ENCODE results near the gene TBC1D17. TPM values are rescaled to one million over a fixed set of nuclear protein-coding genes. Genes with fewer than 3 reads are reported as not detected.

Gene TBC1D17
- total and polyA plus RNA-seq, 7 experiments from 2014 or later, result 11.6 to 106 (median 50.7) TPM

- peaks cover 0 to 1% (median 0%) of the 10 kb centered on the region in 11 donors for H3K9me3 Mint-ChIP-seq
- peaks cover 14 to 21% (median 16%) of the 10 kb centered on the region in 7 donors for H3K4me1 Mint-ChIP-seq
- POLR2A ChIA-PET, result interaction anchor here (1.1 kb wide), 1 partner anchor 20 kb away, joined by 4 read pairs; no protein-coding TSS in a partner anchor
- peak overlapping the region in 1 of 10 donors; percentile 41 for H3K4me3 Mint-ChIP-seq
- H3K36me3 Mint-ChIP-seq, result peaks cover 0 to 7% (median 0%) of the 10 kb centered on the region in 5 donors
- CTCF ChIA-PET, result no interaction called here
- H3K27me3 ChIP-seq (ENCODE audit: control insufficient read depth in 2 of 2, insufficient read depth in 2 of 2, low read length in 2 of 2), result no peaks in the 10 kb centered on the region
- ATAC-seq (no peak), DNase-seq (no peak)
- H3K4me1 ChIP-seq (ENCODE audit: control insufficient read depth in 2 of 2, insufficient read depth in 2 of 2, low read length in 2 of 2), result peaks cover 7 to 12% of the 10 kb centered on the region in 2 donors
- H3K27ac Mint-ChIP-seq, result no peak overlapping the region
- peaks cover 0 to 9% (median 0%) of the 10 kb centered on the region in 5 donors for H3K27me3 Mint-ChIP-seq
- H3K4me3 ChIP-seq (ENCODE audit: low read length), result no peak overlapping the region
- peaks cover 0 to 62% (median 3%) of the 10 kb centered on the region in 3 experiments for H3K36me3 ChIP-seq (ENCODE audit: control insufficient read depth in 2 of 3, insufficient read depth in 3 of 3, low read length in 3 of 3)
- intact Hi-C loops (cut with micrococcal nuclease), result no loop called here
- no peaks in the 10 kb centered on the region for H3K9me3 ChIP-seq (ENCODE audit: control insufficient read depth in 2 of 3, low read length in 3 of 3)
- no peak overlapping the region for H3K27ac ChIP-seq (ENCODE audit: low read depth, low read length)
These were observed 22.2 kb upstream of the TBC1D17 start for GRCh38 chr19:49855277-49855675.

GRCh38 chr19:49855676-49856573 is 21.6 kb upstream of the TBC1D17 start:
- Mint-ChIP-seq H3K27me3 (peaks cover 0 to 9% (median 0%) of the 10 kb centered on the region in 5 donors), H3K4me3 (peak overlapping the region in 1 of 10 donors; percentile 38), H3K36me3 (peaks cover 0 to 8% (median 0%) of the 10 kb centered on the region in 5 donors), H3K27ac (peak overlapping the region in 4 of 9 donors; percentile 8 to 68 (median 40)), H3K4me1 (peaks cover 13 to 21% (median 15%) of the 10 kb centered on the region in 7 donors), H3K9me3 (peaks cover 0 to 1% (median 0%) of the 10 kb centered on the region in 11 donors)
- no peak for DNase-seq
- no peaks in the 10 kb centered on the region for H3K9me3 ChIP-seq (ENCODE audit: control insufficient read depth in 2 of 3, low read length in 3 of 3)
- H3K4me3 ChIP-seq (ENCODE audit: low read length), result no peak overlapping the region
- ChIA-PET CTCF (no interaction called here), POLR2A (interaction anchor here (1.7 kb wide), 1 partner anchor 13 kb away, joined by 6 read pairs; no protein-coding TSS in a partner anchor)
- intact Hi-C loops (cut with micrococcal nuclease), result no loop called here
- no peak overlapping the region for H3K27ac ChIP-seq (ENCODE audit: low read depth, low read length)
- H3K27me3 ChIP-seq (ENCODE audit: control insufficient read depth in 2 of 2, insufficient read depth in 2 of 2, low read length in 2 of 2), result no peaks in the 10 kb centered on the region
- no peak for ATAC-seq
- peaks cover 7 to 11% of the 10 kb centered on the region in 2 donors for H3K4me1 ChIP-seq (ENCODE audit: control insufficient read depth in 2 of 2, insufficient read depth in 2 of 2, low read length in 2 of 2)
- peaks cover 0 to 64% (median 3%) of the 10 kb centered on the region in 3 experiments for H3K36me3 ChIP-seq (ENCODE audit: control insufficient read depth in 2 of 3, insufficient read depth in 3 of 3, low read length in 3 of 3)

GRCh38 chr19:49856574-49857021 is 20.9 kb upstream of the TBC1D17 start:
- peaks cover 0 to 11% (median 0%) of the 10 kb centered on the region in 5 donors for H3K36me3 Mint-ChIP-seq
- ChIA-PET CTCF (no interaction called here), POLR2A (interaction anchor here (1.7 kb wide), 1 partner anchor 12 kb away, joined by 6 read pairs; no protein-coding TSS in a partner anchor)
- peaks cover 13 to 21% (median 15%) of the 10 kb centered on the region in 7 donors for H3K4me1 Mint-ChIP-seq
- H3K27ac Mint-ChIP-seq, result no peak overlapping the region
- H3K9me3 Mint-ChIP-seq, result peaks cover 0 to 1% (median 0%) of the 10 kb centered on the region in 11 donors
- no peaks in the 10 kb centered on the region for H3K27me3 ChIP-seq (ENCODE audit: control insufficient read depth in 2 of 2, insufficient read depth in 2 of 2, low read length in 2 of 2)
- H3K9me3 ChIP-seq (ENCODE audit: control insufficient read depth in 2 of 3, low read length in 3 of 3), result no peaks in the 10 kb centered on the region
- ATAC-seq (no peak), DNase-seq (no peak)
- intact Hi-C loops (cut with micrococcal nuclease), result no loop called here
- H3K27me3 Mint-ChIP-seq, result peaks cover 0 to 9% (median 0%) of the 10 kb centered on the region in 5 donors
- peaks cover 0 to 71% (median 3%) of the 10 kb centered on the region in 3 experiments for H3K36me3 ChIP-seq (ENCODE audit: control insufficient read depth in 2 of 3, insufficient read depth in 3 of 3, low read length in 3 of 3)
- H3K4me3 Mint-ChIP-seq, result no peak overlapping the region
- peaks cover 7 to 11% of the 10 kb centered on the region in 2 donors for H3K4me1 ChIP-seq (ENCODE audit: control insufficient read depth in 2 of 2, insufficient read depth in 2 of 2, low read length in 2 of 2)
- H3K27ac ChIP-seq (ENCODE audit: low read depth, low read length), result no peak overlapping the region
- no peak overlapping the region for H3K4me3 ChIP-seq (ENCODE audit: low read length)

- H3K36me3 ChIP-seq (ENCODE audit: control insufficient read depth in 2 of 3, insufficient read depth in 3 of 3, low read length in 3 of 3), result peaks cover 0 to 76% (median 3%) of the 10 kb centered on the region in 3 experiments
- Mint-ChIP-seq H3K4me3 (no peak overlapping the region), H3K27me3 (peaks cover 0 to 5% (median 0%) of the 10 kb centered on the region in 5 donors), H3K9me3 (peaks cover 0 to 1% (median 0%) of the 10 kb centered on the region in 11 donors), H3K36me3 (peaks cover 0 to 11% (median 0%) of the 10 kb centered on the region in 5 donors), H3K27ac (no peak overlapping the region), H3K4me1 (peaks cover 10 to 16% (median 11%) of the 10 kb centered on the region in 7 donors)
- ATAC-seq, result no peak
- DNase-seq, result no peak
- H3K9me3 ChIP-seq (ENCODE audit: control insufficient read depth in 2 of 3, low read length in 3 of 3), result no peaks in the 10 kb centered on the region
- H3K27me3 ChIP-seq (ENCODE audit: control insufficient read depth in 2 of 2, insufficient read depth in 2 of 2, low read length in 2 of 2), result no peaks in the 10 kb centered on the region
- ChIA-PET CTCF (no interaction called here), POLR2A (interaction anchor here (1.7 kb wide), 1 partner anchor 12 kb away, joined by 6 read pairs; no protein-coding TSS in a partner anchor)
- H3K27ac ChIP-seq (ENCODE audit: low read depth, low read length), result no peak overlapping the region
- intact Hi-C loops (cut with micrococcal nuclease), result no loop called here
- H3K4me3 ChIP-seq (ENCODE audit: low read length), result no peak overlapping the region
- H3K4me1 ChIP-seq (ENCODE audit: control insufficient read depth in 2 of 2, insufficient read depth in 2 of 2, low read length in 2 of 2), result peaks cover 3 to 7% of the 10 kb centered on the region in 2 donors
These were observed 20.3 kb upstream of the TBC1D17 start for GRCh38 chr19:49857061-49857837.

- no peak overlapping the region for H3K27ac Mint-ChIP-seq
- Histone ChIP-seq H3K9me3 (ENCODE audit: control insufficient read depth in 2 of 3, low read length in 3 of 3) (no peaks in the 10 kb centered on the region), H3K27me3 (ENCODE audit: control insufficient read depth in 2 of 2, insufficient read depth in 2 of 2, low read length in 2 of 2) (no peaks in the 10 kb centered on the region), H3K36me3 (ENCODE audit: control insufficient read depth in 2 of 3, insufficient read depth in 3 of 3, low read length in 3 of 3) (peaks cover 0 to 81% (median 3%) of the 10 kb centered on the region in 3 experiments), H3K4me3 (ENCODE audit: low read length) (no peak overlapping the region), H3K4me1 (ENCODE audit: control insufficient read depth in 2 of 2, insufficient read depth in 2 of 2, low read length in 2 of 2) (peaks cover 0 to 2% of the 10 kb centered on the region in 2 donors), H3K27ac (ENCODE audit: low read depth, low read length) (no peak overlapping the region)
- peaks cover 0 to 1% (median 0%) of the 10 kb centered on the region in 11 donors for H3K9me3 Mint-ChIP-seq
- peaks cover 5 to 11% (median 6%) of the 10 kb centered on the region in 7 donors for H3K4me1 Mint-ChIP-seq
- intact Hi-C loops (cut with micrococcal nuclease), result no loop called here
- DNase-seq, result no peak
- H3K36me3 Mint-ChIP-seq, result peaks cover 0 to 11% (median 0%) of the 10 kb centered on the region in 5 donors
- H3K4me3 Mint-ChIP-seq, result no peak overlapping the region
- ChIA-PET CTCF (no interaction called here), POLR2A (interaction anchor here (1.1 to 1.7 kb wide), 2 partner anchors 10 to 11 kb away, joined by 4 to 6 read pairs; partner anchors contain the start of gene PNKP)
- no peaks in the 10 kb centered on the region for H3K27me3 Mint-ChIP-seq
- no peak for ATAC-seq
These were observed 19.7 kb upstream of the TBC1D17 start for GRCh38 chr19:49857838-49858087.
